Adipose tissue (tissue), 3 donors: Measurements from ENCODE around the gene PSAT1. TPM values are rescaled to one million over a fixed set of nuclear protein-coding genes. Genes with fewer than 3 reads are reported as not detected.
"Not testable (repeated sequence)": the region's sequence is repeated elsewhere in the genome, so short reads cannot be mapped to it uniquely, and the experiment has no call there.

ENCODE experiments used
- H3K27ac ChIP-seq: one replicate; pipeline ENCODE4 v1.5.1; 2013; ENCODE audit warnings: low read depth, low read length
- WGBS, 3 donors: extraction: QIAGEN DNeasy Blood & Tissue Kit; methylation state at CpG; one replicate each; pipeline ENCODE4 v1.1.7; 2013; 5-methylcytosine and 5-hydroxymethylcytosine counted together
- polyA plus RNA-seq, 3 donors: library from polyadenylated mRNA; stranded (reverse); fragments of 200-250 nt; gene quantifications; one replicate each; pipeline ENCODE4 v1.2.3, GENCODE V29; 2013
- donor health status: healthy with polysubstance abuse.
- donor health status: Bipolar disorder and iron deficiency.
- donor health status: healthy.

The PSAT1 gene
- polyA plus RNA-seq = 10 to 100 TPM in 1 of 3 donors, 1 to 10 TPM in 2; 2.6 to 27.6 (median 6.9) TPM

- H3K27ac ChIP-seq = no peak within 1 kb of the TSS
- WGBS, 3 donors = 0 to 1% (median 1%) methylated on average over 72 to 76 of the region's 76 CpGs
Observed at GRCh38 chr9:78296893-78297671, at the start of gene PSAT1. TSS of gene PSAT1 (plus strand) at chr9:78297125. CDS start at chr9:78297211, 86 bp downstream.

GRCh38 chr9:78248635-78249034 is 48.3 kb upstream of the PSAT1 start:
- 69 to 94% (median 87%) methylated on average over 1 of the region's 1 CpG for WGBS, 3 donors

GRCh38 chr9:78249542-78249941 is 47.4 kb upstream of the PSAT1 start:
- H3K27ac ChIP-seq = no peak overlapping the region

More at GRCh38 chr9:78248635-78249034, 48.3 kb upstream of the PSAT1 start:
- no peak overlapping the region for H3K27ac ChIP-seq

- 94 to 99% (median 98%) methylated on average over 1 of the region's 1 CpG for WGBS, 3 donors
- no peak overlapping the region for H3K27ac ChIP-seq
Observed at GRCh38 chr9:78252616-78253015, 44.3 kb upstream of the PSAT1 start.

- no peak overlapping the region for H3K27ac ChIP-seq
Observed at GRCh38 chr9:78253285-78253684, 43.6 kb upstream of the PSAT1 start.

GRCh38 chr9:78261403-78262001 is 35.4 kb upstream of the PSAT1 start:
- 26 to 52% (median 48%) methylated on average over 2 of the region's 2 CpGs for WGBS, 3 donors
- H3K27ac ChIP-seq = no peak overlapping the region

More at GRCh38 chr9:78253285-78253684, 43.6 kb upstream of the PSAT1 start:
- WGBS, 3 donors = 77 to 86% (median 80%) methylated on average over 4 of the region's 4 CpGs

GRCh38 chr9:78262655-78263054 is 34.3 kb upstream of the PSAT1 start:
- no peak overlapping the region for H3K27ac ChIP-seq
- 43 to 90% (median 88%) methylated on average over 2 of the region's 2 CpGs for WGBS, 3 donors

- WGBS, 3 donors = 94 to 96% (median 94%) methylated on average over 4 of the region's 4 CpGs
- H3K27ac ChIP-seq = no peak overlapping the region
Observed at GRCh38 chr9:78267889-78268288, 29.0 kb upstream of the PSAT1 start.

- no peak overlapping the region for H3K27ac ChIP-seq
Observed at GRCh38 chr9:78269784-78270183, 27.1 kb upstream of the PSAT1 start.

- H3K27ac ChIP-seq = no peak overlapping the region
Observed at GRCh38 chr9:78272307-78272706, 24.6 kb upstream of the PSAT1 start.

GRCh38 chr9:78273761-78274160 is 23.2 kb upstream of the PSAT1 start:
- WGBS, 3 donors = 96 to 99% (median 98%) methylated on average over 3 of the region's 3 CpGs

GRCh38 chr9:78278177-78278777 is 18.6 kb upstream of the PSAT1 start:
- no peak overlapping the region for H3K27ac ChIP-seq
- WGBS, 3 donors = 38 to 50% (median 45%) methylated on average over 5 of the region's 5 CpGs

More at GRCh38 chr9:78273761-78274160, 23.2 kb upstream of the PSAT1 start:
- H3K27ac ChIP-seq = no peak overlapping the region

GRCh38 chr9:78278801-78279200 is 18.1 kb upstream of the PSAT1 start:
- 39 to 91% (median 89%) methylated on average over 1 of the region's 1 CpG for WGBS, 3 donors
- H3K27ac ChIP-seq = no peak overlapping the region

- H3K27ac ChIP-seq = no peak overlapping the region
- WGBS, 3 donors = 16 to 46% (median 28%) methylated on average over 3 of the region's 3 CpGs
Observed at GRCh38 chr9:78280982-78281668, 15.8 kb upstream of the PSAT1 start.

GRCh38 chr9:78284181-78284580 is 12.7 kb upstream of the PSAT1 start:
- 89 to 92% (median 91%) methylated on average over 4 of the region's 4 CpGs for WGBS, 3 donors
- not testable (repeated sequence) for H3K27ac ChIP-seq

- no peak overlapping the region for H3K27ac ChIP-seq
Observed at GRCh38 chr9:78286125-78286524, 10.8 kb upstream of the PSAT1 start.

GRCh38 chr9:78286946-78287388 is 10.0 kb upstream of the PSAT1 start:
- no peak overlapping the region for H3K27ac ChIP-seq
- WGBS, 3 donors = 84 to 96% (median 90%) methylated on average over 6 of the region's 6 CpGs

- 85 to 91% (median 86%) methylated on average over 8 of the region's 8 CpGs for WGBS, 3 donors
Observed at GRCh38 chr9:78288214-78288892, 8.6 kb upstream of the PSAT1 start.

More at GRCh38 chr9:78288214-78288892, 8.6 kb upstream of the PSAT1 start:
- H3K27ac ChIP-seq = no peak overlapping the region
